Liver (tissue), 3 donors: ENCODE measurements around the gene TTC28.

ENCODE experiments used
- ATF3 ChIP-seq: IDR thresholded peaks from 2 replicates; pipeline ENCODE4 v1.6.1; 2016; ENCODE audit warnings: antibody characterized with exemption
- CTCF ChIP-seq: fragments of 150-350 bp; IDR thresholded peaks from 2 replicates; pipeline ENCODE4 v1.5.1; 2017; ENCODE audit warnings: improper control_type of control experiment, low read depth, low read length; ENCODE audit not compliant: missing input control
- EGR1 ChIP-seq, 2 donors: IDR thresholded peaks; 2 replicates each; pipeline ENCODE4 v1.6.1; 2016 to 2018; ENCODE audit warnings: antibody characterized with exemption in 2 of 2, low read depth in 2 of 2
- FOXA1 ChIP-seq: IDR thresholded peaks from 2 replicates; pipeline ENCODE4 v1.6.1; 2016; ENCODE audit warnings: antibody characterized with exemption
- FOXA2 ChIP-seq: IDR thresholded peaks from 2 replicates; pipeline ENCODE4 v1.6.1; 2016; ENCODE audit warnings: antibody characterized with exemption
- GABPA ChIP-seq, 2 donors: IDR thresholded peaks in 1 of 2; conservative IDR thresholded peaks in 1 of 2; 2 replicates each; pipeline ENCODE4 v1.6.1; 2016; ENCODE audit warnings: antibody characterized with exemption in 2 of 2, mild to moderate bottlenecking in 1 of 2, moderate library complexity in 1 of 2
- JUND ChIP-seq, 2 donors: IDR thresholded peaks; 2 replicates each; pipeline ENCODE4 v1.6.1; 2016; ENCODE audit warnings: antibody characterized with exemption in 2 of 2
- MAX ChIP-seq: IDR thresholded peaks from 2 replicates; pipeline ENCODE4 v1.6.1; 2016; ENCODE audit warnings: antibody characterized with exemption
- NR2F2 ChIP-seq: IDR thresholded peaks from 2 replicates; pipeline ENCODE4 v1.6.1; 2016; ENCODE audit warnings: antibody characterized with exemption
- RAD21 ChIP-seq, 2 donors: IDR thresholded peaks; 2 replicates each; pipeline ENCODE4 v1.6.1; 2016; ENCODE audit warnings: antibody characterized with exemption in 2 of 2, mild to moderate bottlenecking in 2 of 2
- REST ChIP-seq: IDR thresholded peaks from 2 replicates; pipeline ENCODE4 v1.6.1; 2016; ENCODE audit warnings: antibody characterized with exemption, mild to moderate bottlenecking
- RXRA ChIP-seq, 2 donors: IDR thresholded peaks; 2 replicates each; pipeline ENCODE4 v1.6.1; 2017 to 2018; ENCODE audit warnings: antibody characterized with exemption in 2 of 2, mild to moderate bottlenecking in 1 of 2
- SP1 ChIP-seq: IDR thresholded peaks from 2 replicates; pipeline ENCODE4 v1.6.1; 2018; ENCODE audit warnings: antibody characterized with exemption, mild to moderate bottlenecking
- YY1 ChIP-seq: IDR thresholded peaks from 2 replicates; pipeline ENCODE4 v1.6.1; 2016; ENCODE audit warnings: antibody characterized with exemption, mild to moderate bottlenecking
- donor health status: healthy.
- donor health status: healthy.

- no peak for TF ChIP-seq FOXA1
- no peak for TF ChIP-seq CTCF
- no peak for TF ChIP-seq EGR1 (IDR thresholded peaks at IDR 0.05; ENCODE audit: low read depth in 2 of 2)
- TF ChIP-seq MAX = no peak
- TF ChIP-seq ATF3 = no peak
- no peak for TF ChIP-seq SP1
- TF ChIP-seq GABPA (IDR thresholded peaks at IDR 0.05 in 1 of 2, conservative IDR thresholded peaks at IDR 0.05 in 1 of 2) = no peak
- no peak for TF ChIP-seq FOXA2
- TF ChIP-seq REST = no peak
- TF ChIP-seq RAD21 (IDR thresholded peaks at IDR 0.05) = no peak
- no peak for TF ChIP-seq RXRA (IDR thresholded peaks at IDR 0.05)
- no peak for TF ChIP-seq NR2F2
- TF ChIP-seq YY1 = no peak
- TF ChIP-seq JUND (IDR thresholded peaks at IDR 0.05) = no peak
These were observed 410.8 kb downstream of the TTC28 start for GRCh38 chr22:28268850-28269249.
